Measurements from ENCODE around the gene PHC2.

Gene PHC2

DNA sequence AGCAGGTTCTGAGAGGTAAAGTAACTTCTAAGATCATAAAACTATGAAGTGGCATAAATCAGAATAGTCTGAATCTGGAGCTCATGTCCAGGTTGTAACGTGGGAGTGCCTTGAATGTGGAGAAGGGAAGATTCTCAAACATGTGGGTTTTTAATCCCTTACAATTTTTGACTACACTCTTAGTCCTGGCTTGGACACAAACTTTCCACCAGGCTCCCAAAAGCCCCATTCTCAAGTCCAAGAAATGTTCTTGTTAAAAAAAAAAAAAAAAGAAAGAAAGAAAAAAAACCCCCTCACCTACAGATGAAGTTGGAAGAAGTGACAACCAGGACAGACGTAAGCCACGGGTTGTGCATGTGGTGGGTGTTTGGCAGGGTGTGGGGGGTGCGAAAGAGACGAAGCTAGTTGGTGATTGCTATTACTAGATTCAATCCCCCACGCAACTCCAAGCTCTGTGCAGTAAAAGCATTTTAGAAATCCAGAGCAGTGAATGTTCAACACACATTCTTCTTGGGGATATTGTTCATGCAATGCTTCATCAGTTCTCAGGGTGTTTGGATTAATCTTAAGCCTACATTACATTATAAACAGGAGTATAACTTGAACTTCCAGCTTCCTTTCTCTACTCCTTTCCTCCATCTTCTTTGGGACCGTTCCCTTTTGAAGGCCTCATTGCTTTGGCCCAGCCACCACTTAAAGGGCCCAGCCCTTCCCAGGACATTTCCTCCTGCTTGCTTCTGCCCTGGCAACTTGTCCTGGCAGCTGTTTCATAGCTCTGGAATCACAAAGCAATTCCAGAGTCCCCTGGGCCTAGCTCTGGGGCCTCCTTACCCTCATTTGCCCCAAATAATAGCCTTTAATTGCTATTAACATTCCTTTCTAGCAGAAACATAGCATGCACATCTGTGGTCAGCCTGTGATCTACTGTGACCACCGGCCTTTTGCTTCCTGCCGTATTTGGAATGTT is 41.8 kb downstream of the PHC2 start:
- DNase-seq, result peak; percentile 75

DNA sequence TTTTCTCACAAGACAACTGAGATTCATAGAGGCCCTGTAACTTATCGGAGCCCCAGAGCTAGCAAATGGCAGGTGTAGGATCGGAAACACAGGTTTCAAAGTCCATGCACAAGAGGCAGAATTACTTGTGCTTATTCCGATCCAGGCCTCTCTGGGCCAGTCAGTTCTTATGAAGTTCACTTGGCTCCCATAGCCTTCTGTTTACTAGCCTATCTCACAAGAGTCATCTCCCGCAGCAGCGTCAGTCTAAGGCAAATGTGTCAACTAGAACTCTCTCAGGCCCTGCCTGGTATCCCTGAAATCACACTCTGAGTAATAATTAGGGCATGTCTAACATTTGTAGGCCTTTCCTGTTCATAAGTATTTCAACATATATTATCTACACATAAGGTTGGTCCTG is 43.3 kb downstream of the PHC2 start:
- DNase-seq, result peak; percentile 98

GRCh38 chr1:33385251-33385650 is 45.6 kb downstream of the PHC2 start:
- no peak for DNase-seq

DNA sequence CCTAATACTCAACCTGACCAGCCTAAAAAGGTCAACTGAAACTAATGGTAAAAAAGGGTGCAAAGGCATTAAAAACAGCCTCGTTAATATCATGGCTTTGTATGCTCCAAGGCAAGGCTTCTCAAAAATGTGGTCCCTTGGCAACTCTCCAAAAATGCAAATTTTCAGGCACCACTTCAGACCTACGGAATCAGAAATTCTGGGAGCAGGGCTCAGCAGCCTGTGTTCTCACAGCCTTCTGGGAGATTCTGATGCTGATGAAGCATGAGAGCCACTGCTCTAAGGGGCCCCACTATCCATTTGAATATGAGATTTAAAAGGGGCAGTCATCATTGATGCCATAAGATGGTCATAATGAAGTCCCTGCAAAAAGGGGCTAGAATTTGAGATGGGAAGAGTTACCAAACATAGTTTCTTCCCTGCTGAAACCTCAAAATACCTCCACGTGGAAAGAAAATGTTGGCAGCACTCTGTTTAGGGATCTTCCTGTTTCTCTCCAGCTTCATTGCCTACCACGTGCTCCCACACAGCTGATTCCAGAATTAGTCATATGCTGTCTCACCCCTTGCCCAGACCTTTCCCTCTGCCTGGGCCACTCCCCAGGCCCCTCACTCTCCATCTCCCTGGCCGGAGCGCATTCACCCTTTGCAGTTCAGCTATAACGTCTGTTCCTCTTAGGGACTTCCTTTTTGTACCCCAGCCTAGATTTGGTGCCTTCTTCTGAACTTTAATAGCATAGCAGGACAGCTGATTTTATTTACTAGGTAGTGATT is 46.7 kb downstream of the PHC2 start:
- DNase-seq, result peak; percentile 82

- DNase-seq, result no peak
These were observed 47.4 kb downstream of the PHC2 start for GRCh38 chr1:33383489-33383888.

DNA sequence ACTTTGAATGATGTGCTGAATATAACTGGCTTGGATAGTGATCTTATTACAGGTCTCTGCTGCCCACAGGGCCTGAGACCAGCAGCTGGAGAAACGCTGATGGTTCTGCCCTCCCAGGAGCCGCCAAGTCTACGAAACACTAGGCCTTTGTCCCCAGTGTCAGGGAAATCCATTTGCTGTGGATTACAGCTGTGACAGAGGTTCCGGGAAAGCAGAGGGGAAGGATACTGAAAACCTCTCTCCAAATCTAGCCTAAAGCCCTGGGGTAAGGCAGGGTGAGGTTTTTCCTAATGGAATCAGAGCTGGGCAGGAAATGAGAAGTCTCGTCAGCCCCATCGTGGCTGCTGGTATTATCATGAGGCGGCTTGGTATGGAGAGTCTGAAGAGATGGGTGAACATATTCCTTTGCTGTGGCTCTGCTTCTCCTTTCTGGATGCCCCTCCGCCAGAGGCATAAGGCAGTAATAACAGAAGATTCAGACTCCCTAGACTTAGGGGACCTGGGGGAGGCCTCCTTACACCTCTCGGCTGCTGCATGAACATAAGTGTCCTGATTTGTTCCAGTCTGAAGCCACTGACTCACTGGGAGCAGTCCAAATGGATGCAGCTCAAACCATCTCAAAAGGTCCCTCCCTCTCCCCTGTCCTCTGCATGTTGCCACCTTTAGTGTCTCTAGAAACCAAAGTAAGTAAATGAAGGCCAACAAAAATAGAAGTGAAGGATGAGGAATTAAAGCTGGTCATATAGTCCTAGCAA is 48.1 kb downstream of the PHC2 start:
- DNase-seq, result no peak

GRCh38 chr1:33381977-33382376 is 48.9 kb downstream of the PHC2 start:
- no peak for DNase-seq

DNA sequence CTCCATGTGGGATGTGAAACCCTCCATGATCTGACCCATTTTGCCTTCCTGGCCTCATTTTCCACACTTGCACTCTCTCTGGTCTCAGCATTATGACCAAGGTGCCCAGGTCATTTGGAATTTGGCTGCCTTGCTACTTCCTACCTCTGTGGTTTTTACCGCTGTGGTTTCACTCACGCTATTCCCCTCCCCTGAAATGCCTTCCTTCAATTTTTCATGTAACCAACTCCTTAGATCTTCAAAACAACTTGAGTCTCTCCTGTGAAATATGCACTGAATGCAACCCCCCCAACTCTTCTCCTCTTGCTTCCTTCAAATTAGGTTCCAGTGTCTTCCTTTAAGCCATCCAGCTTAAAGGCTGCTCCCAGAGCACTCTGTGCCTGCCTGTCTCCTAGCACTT is 50.1 kb downstream of the PHC2 start:
- DNase-seq, result no peak

GRCh38 chr1:33379631-33380354 is 51.1 kb downstream of the PHC2 start:
- DNase-seq, result no peak

DNA sequence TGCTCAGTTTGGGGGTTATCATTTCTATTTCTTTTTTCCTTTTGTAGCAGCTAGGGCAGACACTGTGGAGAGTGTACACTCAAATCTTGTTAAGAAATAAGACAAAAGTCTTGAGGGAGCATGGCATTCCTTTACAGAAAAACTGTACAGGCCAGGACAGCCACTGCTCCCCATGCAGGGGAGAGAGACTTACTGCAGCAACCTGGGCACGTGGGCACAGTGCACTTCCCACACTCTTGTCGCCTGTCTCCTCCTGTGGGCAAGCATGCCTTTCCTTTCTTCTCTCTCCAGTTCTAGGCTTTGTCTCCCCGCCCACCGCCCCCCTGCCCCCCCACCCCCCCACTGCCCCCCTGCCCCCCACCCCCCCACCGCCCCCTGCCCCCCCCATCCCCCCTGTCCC is 51.9 kb downstream of the PHC2 start:
- no peak for DNase-seq

- no peak for DNase-seq
These were observed 52.4 kb downstream of the PHC2 start for GRCh38 chr1:33378524-33378923.

- DNase-seq, result no peak
These were observed 53.1 kb downstream of the PHC2 start for GRCh38 chr1:33377756-33378155.

DNA sequence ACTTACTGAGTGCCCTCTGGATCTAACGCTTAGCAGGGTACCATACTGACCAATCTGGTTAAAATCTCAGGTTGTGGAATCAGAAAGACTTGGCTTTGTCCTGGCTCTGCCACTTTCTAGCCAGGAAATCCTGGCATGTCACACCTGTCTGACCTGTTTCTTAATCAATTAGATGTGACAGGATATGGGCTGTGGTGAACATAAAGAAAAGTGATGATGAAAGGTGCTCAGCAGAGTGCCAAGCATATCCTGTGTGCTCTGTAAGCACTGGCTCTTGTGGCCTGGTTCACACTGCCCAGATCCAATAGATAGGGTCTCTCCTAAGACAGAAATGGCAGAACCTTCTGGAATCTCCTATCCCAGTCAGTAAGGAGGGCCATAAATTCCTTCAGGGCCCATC is 53.9 kb downstream of the PHC2 start:
- DNase-seq, result no peak

- DNase-seq, result no peak
These were observed 55.6 kb downstream of the PHC2 start for GRCh38 chr1:33375316-33375715.

DNA sequence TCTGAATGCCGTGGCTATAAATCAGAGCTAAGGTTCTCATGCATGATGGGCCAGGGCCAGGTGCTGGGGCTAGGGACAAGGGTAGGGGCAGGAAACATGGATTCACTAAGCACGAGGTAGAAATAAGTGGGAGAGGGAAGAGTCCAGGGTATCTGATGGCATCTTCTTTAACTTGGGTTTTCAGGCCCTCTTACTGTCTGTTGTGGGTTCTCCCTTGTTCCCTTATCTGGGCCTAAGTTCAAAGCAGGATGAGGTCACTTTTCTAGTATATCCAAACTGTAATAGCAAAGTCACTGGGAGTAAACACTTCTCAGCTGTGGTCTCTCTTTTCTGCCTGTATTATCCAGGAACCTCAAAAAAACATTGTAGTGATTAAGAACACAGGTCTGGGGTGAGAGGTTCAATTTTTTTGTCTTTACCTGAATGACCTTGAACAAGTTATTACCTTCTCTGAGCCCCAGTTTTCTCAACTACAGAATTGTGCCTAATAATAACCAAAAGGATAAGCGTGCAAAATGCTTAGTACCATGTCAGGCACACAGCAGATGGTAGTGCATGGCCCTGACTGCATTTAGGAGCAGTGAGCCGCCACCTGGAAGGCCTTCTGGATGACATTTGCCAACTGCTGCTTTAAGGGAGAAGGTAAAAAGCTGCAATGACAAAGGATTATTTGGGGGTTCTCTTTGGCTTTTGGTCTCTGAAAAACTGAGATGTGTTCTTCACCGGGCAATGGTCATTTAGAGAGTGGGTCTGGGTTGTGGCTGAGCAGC is 56.4 kb downstream of the PHC2 start:
- DNase-seq, result peak; percentile 47

DNA sequence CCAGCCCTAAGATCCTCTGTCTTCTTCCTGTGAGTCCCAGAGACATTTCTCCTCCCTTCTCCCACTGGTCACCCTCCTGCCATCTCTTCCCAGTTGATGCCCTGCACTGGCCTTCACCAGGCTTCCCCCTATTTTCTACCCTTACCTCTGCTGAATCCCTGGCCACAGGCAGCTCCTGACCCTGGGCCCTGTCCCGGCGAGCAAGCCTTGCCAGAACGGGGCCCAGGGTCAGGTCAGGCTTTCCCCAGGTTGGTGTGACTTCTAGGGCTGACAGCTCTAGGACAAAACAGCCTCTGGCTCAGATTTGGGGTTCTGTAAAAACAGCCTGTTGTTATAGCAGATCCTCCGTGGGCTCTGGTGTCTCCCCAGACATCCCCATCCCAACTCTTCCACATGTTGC is 57.3 kb downstream of the PHC2 start:
- no peak for DNase-seq

DNA sequence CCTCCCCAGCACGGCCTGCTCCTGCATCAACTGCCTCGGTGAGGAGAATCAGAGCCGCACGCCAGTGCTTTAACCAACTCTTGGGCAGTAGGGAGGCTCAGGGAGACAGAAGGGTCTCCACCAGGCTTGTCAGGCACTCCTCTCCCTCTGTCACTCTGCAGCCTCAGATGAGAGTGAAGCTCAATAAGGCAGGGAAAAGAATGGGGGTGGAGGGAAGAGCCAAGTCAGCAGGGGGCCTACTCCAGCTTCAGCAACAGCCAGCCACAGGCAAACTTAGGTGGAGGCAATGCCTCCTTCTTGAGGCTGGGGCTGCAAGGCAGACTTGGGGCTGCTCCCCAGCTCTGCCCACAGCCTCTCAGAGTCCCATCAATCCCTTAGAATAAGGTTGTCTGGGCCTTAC is 58.2 kb downstream of the PHC2 start:
- no peak for DNase-seq

DNA sequence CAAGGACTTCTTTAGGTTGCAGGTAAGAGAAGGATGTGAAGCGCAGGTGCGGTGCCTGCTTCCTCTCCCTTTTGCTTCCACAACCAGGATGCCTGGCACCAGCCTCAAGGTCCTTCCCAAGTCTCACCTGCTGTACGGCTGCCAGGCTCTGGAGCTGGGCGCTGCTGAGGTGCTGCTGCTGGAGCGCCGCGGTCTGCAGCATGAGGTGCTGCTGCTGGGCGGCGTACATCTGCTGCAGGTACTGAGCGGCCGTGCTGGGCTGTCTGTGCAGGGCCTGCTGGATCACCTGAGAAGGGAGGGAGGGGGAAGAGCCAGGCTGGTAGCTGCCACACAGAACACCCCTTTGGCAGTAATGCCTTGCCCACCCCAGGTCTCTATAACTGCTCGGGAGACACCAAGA is 58.7 kb downstream of the PHC2 start:
- DNase-seq, result no peak

- no peak for DNase-seq
These were observed 59.6 kb downstream of the PHC2 start for GRCh38 chr1:33371334-33371733.

GRCh38 chr1:33370827-33371226 is 60.1 kb downstream of the PHC2 start:
- no peak for DNase-seq

DNA sequence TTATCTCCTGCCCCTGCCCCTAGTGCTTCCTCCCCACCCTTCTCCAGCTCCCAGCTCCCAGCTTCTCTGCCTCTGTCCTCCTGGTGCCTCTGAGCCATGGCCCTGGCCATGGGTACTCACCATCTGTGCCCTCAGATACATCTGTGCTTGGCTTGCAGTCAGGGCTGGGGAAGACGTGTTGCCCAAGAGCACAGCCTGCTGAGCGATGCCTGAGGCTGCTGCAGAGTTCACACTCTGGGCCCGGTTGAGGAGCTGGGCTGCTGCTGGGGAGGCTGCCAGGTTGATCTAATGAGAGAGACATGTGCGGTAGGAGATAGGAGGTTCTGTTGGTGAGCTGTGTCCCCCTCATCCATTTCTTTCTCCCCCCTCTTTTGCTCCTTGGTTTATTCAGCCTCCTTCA is 60.6 kb downstream of the PHC2 start:
- peak; percentile 36 for DNase-seq

GRCh38 chr1:33369764-33370163 is 61.1 kb downstream of the PHC2 start:
- DNase-seq, result no peak

All from HCEC 1CT (cell line).